DND-41 (cell line): Measurements from ENCODE around the gene KCNIP1.

ENCODE experiments used
- ATAC-seq: fragments of 200-7000 bp; cut with Tn5 transposase; 3 replicates; pipeline ENCODE4 v1.9.1; 2021; ENCODE audit warnings: low read depth; ENCODE audit not compliant: insufficient read depth
- DNase-seq: peaks from one replicate; pipeline ENCODE4 v3.0.0-alpha.2; 2020
- H2AFZ ChIP-seq: 2 replicates; pipeline ENCODE4 v1.6.0; 2012; ENCODE audit warnings: low read depth, low read length
- H3K27ac ChIP-seq: 2 replicates; pipeline ENCODE4 v1.5.1; 2012; ENCODE audit warnings: low read length, inconsistent platforms
- H3K27me3 ChIP-seq: fragments of 200-600 bp; sonication (generic); 2 replicates; pipeline ENCODE4 v1.6.0; 2012; ENCODE audit warnings: low read length, mild to moderate bottlenecking, inconsistent platforms; ENCODE audit not compliant: insufficient read depth, poor library complexity
- H3K36me3 ChIP-seq: 2 replicates; pipeline ENCODE4 v1.5.1; 2012; ENCODE audit warnings: low read length, inconsistent platforms; ENCODE audit not compliant: insufficient read depth
- H3K4me1 ChIP-seq: 2 replicates; pipeline ENCODE4 v1.5.1; 2012; ENCODE audit warnings: mild to moderate bottlenecking, low read length; ENCODE audit not compliant: insufficient read depth
- H3K4me2 ChIP-seq: 2 replicates; pipeline ENCODE4 v1.6.0; 2012; ENCODE audit warnings: mild to moderate bottlenecking, moderate library complexity, low read length, inconsistent platforms; ENCODE audit not compliant: insufficient read depth
- H3K4me3 ChIP-seq, 2 experiments: fragments of 200-600 bp in 1 of 2; shearing (Covaris generic) in 1 of 2; 2 replicates each; pipeline ENCODE4 v1.5.1; 2012 to 2016; ENCODE audit warnings: inconsistent platforms in 2 of 2, low read length in 2 of 2, mild to moderate bottlenecking in 2 of 2, low read depth in 1 of 2, moderate library complexity in 1 of 2
- H3K79me2 ChIP-seq: 2 replicates; pipeline ENCODE4 v1.6.0; 2012; ENCODE audit warnings: low read length, inconsistent platforms; ENCODE audit not compliant: insufficient read depth
- H3K9ac ChIP-seq: 2 replicates; pipeline ENCODE4 v1.6.0; 2012; ENCODE audit warnings: low read depth, mild to moderate bottlenecking, inconsistent platforms, low read length, moderate library complexity
- H3K9me3 ChIP-seq: 2 replicates; pipeline ENCODE4 v1.5.1; 2012; ENCODE audit warnings: low read length, moderate library complexity, mild to moderate bottlenecking, inconsistent platforms; ENCODE audit not compliant: insufficient read depth, severe bottlenecking
- H4K20me1 ChIP-seq: 2 replicates; pipeline ENCODE4 v1.6.0; 2012; ENCODE audit warnings: low read length; ENCODE audit not compliant: insufficient read depth
- CTCF ChIP-seq: IDR thresholded peaks from 2 replicates; pipeline ENCODE4 v1.5.1; 2012; ENCODE audit warnings: borderline replicate concordance, low read length, moderate library complexity, mild to moderate bottlenecking; ENCODE audit not compliant: poor library complexity, severe bottlenecking; ENCODE audit errors: extremely low read depth
- EZH2 ChIP-seq: IDR thresholded peaks from 3 replicates; pipeline ENCODE4 v1.6.1; 2012; ENCODE audit warnings: borderline replicate concordance, low read depth, mild to moderate bottlenecking, moderate library complexity, low read length, inconsistent platforms; ENCODE audit not compliant: severe bottlenecking

KCNIP1 gene

GRCh38 chr5:170782438-170782837, 278.6 kb downstream of the KCNIP1 start:
- Histone ChIP-seq H3K79me2 (no peaks in the 10 kb centered on the region), H3K9ac (no peak overlapping the region), H2AFZ (no peak overlapping the region), H3K27ac (no peak overlapping the region), H3K4me3 (no peak overlapping the region), H3K36me3 (no peaks in the 10 kb centered on the region), H3K27me3 (no peaks in the 10 kb centered on the region), H3K4me1 (no peaks in the 10 kb centered on the region), H4K20me1 (no peaks in the 10 kb centered on the region), H3K4me2 (no peak overlapping the region), H3K9me3 (no peaks in the 10 kb centered on the region)
- TF ChIP-seq EZH2 (no peak), CTCF (no peak)
- ATAC-seq (no peak), DNase-seq (no peak)

- ATAC-seq = no peak
- no peaks in the 10 kb centered on the region for H3K36me3 ChIP-seq
- H3K4me2 ChIP-seq = no peak within 1 kb of the TSS
- no peak for DNase-seq
- no peak within 1 kb of the TSS for H3K27ac ChIP-seq
- no peaks in the 10 kb centered on the region for H3K4me1 ChIP-seq
- TF ChIP-seq EZH2 = no peak
- TF ChIP-seq CTCF = no peak
- H3K27me3 ChIP-seq = no peaks in the 10 kb centered on the region
- no peak within 1 kb of the TSS for H3K4me3 ChIP-seq
- no peaks in the 10 kb centered on the region for H3K9me3 ChIP-seq
- H2AFZ ChIP-seq = no peak within 1 kb of the TSS
- no peaks in the 10 kb centered on the region for H3K79me2 ChIP-seq
- H3K9ac ChIP-seq = no peak within 1 kb of the TSS
- H4K20me1 ChIP-seq = no peaks in the 10 kb centered on the region
These were observed 279.9 kb downstream of the KCNIP1 start, which contains the start of gene GABRP for GRCh38 chr5:170783498-170784247. Gene GABRP, plus strand, starts transcription at chr5:170783725. Its CDS starts 4,891 bp downstream, at chr5:170788616.

GRCh38 chr5:170785416-170785815, 281.6 kb downstream of the KCNIP1 start:
- Histone ChIP-seq H3K4me2 (no peak overlapping the region), H3K9ac (no peak overlapping the region), H4K20me1 (no peaks in the 10 kb centered on the region), H3K79me2 (no peaks in the 10 kb centered on the region), H3K4me3 (no peak overlapping the region), H3K27ac (no peak overlapping the region), H3K4me1 (no peaks in the 10 kb centered on the region), H2AFZ (no peak overlapping the region), H3K27me3 (no peaks in the 10 kb centered on the region), H3K9me3 (no peaks in the 10 kb centered on the region), H3K36me3 (no peaks in the 10 kb centered on the region)
- DNase-seq = no peak
- ATAC-seq = no peak
- TF ChIP-seq CTCF (no peak), EZH2 (no peak)
